ENCODE data around the gene CLIP4. TPM values are rescaled to one million over a fixed set of nuclear protein-coding genes. Genes with fewer than 3 reads are reported as not detected.

Gene CLIP4
- polyA plus RNA-seq, 1 of the 3 experiments (the other 2 are of a cell fraction): 12.7 TPM

- H3K4me3 ChIP-seq (ENCODE audit: low read depth in 2 of 2, low read length in 1 of 2): no peak overlapping the region
- ChIA-PET POLR2A (no interaction called here), CTCF (interaction anchor here (0.8 to 1.2 kb wide), 4 partner anchors 11 to 749 kb away, joined by 3 to 4 read pairs (median 4); no protein-coding TSS in a partner anchor)
- no peak for DNase-seq
- 90% methylated on average over 2 of the region's 2 CpGs for WGBS (ENCODE audit: low lambda C conversion rate)
- peaks cover 14 to 42% of the 10 kb centered on the region in 2 experiments for H3K36me3 ChIP-seq (replicated peaks in 1 of 2; ENCODE audit: control insufficient read depth in 1 of 2, insufficient read depth in 2 of 2, low read length in 1 of 2)
- no peaks in the 10 kb centered on the region for H3K27me3 ChIP-seq (ENCODE audit: insufficient read depth)
- H3K9ac ChIP-seq: no peak overlapping the region
- no peak overlapping the region for H2AFZ ChIP-seq (ENCODE audit: low read depth)
- no peaks in the 10 kb centered on the region for H3K9me2 ChIP-seq
- TF ChIP-seq CTCF (IDR thresholded peaks at IDR 0.05) (no peak), IRF3 (IDR thresholded peaks at IDR 0.05; ENCODE audit: low read depth, low read length) (no peak), SIN3A (IDR thresholded peaks at IDR 0.05; ENCODE audit: borderline replicate concordance, low read depth, low read length) (no peak), ZBTB33 (IDR thresholded peaks at IDR 0.05; ENCODE audit: borderline replicate concordance, low read depth) (no peak), RXRA (IDR thresholded peaks at IDR 0.05; ENCODE audit: borderline replicate concordance, low read depth) (no peak), RFX5 (IDR thresholded peaks at IDR 0.05; ENCODE audit: low read length) (no peak), POLR2AphosphoS5 (IDR thresholded peaks at IDR 0.05; ENCODE audit: low read depth, low read length) (no peak), MXI1 (IDR thresholded peaks at IDR 0.05; ENCODE audit: low read depth, low read length) (no peak), MEF2A (IDR thresholded peaks at IDR 0.05; ENCODE audit: borderline replicate concordance, low read depth) (no peak), EZH2phosphoT487 (IDR thresholded peaks at IDR 0.05; ENCODE audit: borderline replicate concordance, low read depth) (no peak), CHD2 (IDR thresholded peaks at IDR 0.05; ENCODE audit: low read length, partially characterized antibody) (no peak), USF2 (IDR thresholded peaks at IDR 0.05; ENCODE audit: borderline replicate concordance, low read depth, low read length) (no peak), NFIC (IDR thresholded peaks at IDR 0.05; ENCODE audit: borderline replicate concordance) (no peak), ELF1 (IDR thresholded peaks at IDR 0.05) (no peak), PBX3 (IDR thresholded peaks at IDR 0.05) (no peak), YY1 (IDR thresholded peaks at IDR 0.05; ENCODE audit: low read depth) (no peak), GABPA (IDR thresholded peaks at IDR 0.05; ENCODE audit: low read depth) (no peak), FOSL2 (IDR thresholded peaks at IDR 0.05; ENCODE audit: borderline replicate concordance, low read depth) (no peak), TAF1 (IDR thresholded peaks at IDR 0.05; ENCODE audit: borderline replicate concordance, low read depth, low read length) (no peak)
- H3K9me3 ChIP-seq: no peaks in the 10 kb centered on the region
- H3K4me2 ChIP-seq: no peak overlapping the region
- H4K20me1 ChIP-seq (ENCODE audit: insufficient read depth): no peaks in the 10 kb centered on the region
- H3K27ac ChIP-seq (ENCODE audit: low read depth in 2 of 2, low read length in 1 of 2): no peak overlapping the region
- H3F3A ChIP-seq (replicated peaks; ENCODE audit: insufficient read depth): no peaks in the 10 kb centered on the region
- H3K4me1 ChIP-seq (ENCODE audit: control insufficient read depth in 1 of 2, insufficient read depth in 2 of 2, low read depth in 1 of 2, low read length in 1 of 2): no peaks in the 10 kb centered on the region
- H3K79me2 ChIP-seq (ENCODE audit: insufficient read depth): no peaks in the 10 kb centered on the region
These were observed 59.7 kb downstream of the CLIP4 start for GRCh38 chr2:29174937-29175336.

Measured in SK-N-SH (cell line).